Measurements from ENCODE around the gene IL18BP. TPM values are rescaled to one million over a fixed set of nuclear protein-coding genes. Genes with fewer than 3 reads are reported as not detected.

Gene IL18BP
- total RNA-seq, 1 experiment from 2014 or later, result 2.4 TPM

- DNase-seq (ENCODE audit: extremely low read depth, low read depth), result peak; percentile 69
Measured at GRCh38 chr11:72040491-72041363, 42.0 kb downstream of the IL18BP start.

GRCh38 chr11:72041364-72042063 is 42.8 kb downstream of the IL18BP start:
- DNase-seq (ENCODE audit: extremely low read depth, low read depth), result peak; percentile 33

GRCh38 chr11:72042064-72042745 is 43.5 kb downstream of the IL18BP start:
- DNase-seq (ENCODE audit: extremely low read depth, low read depth), result no peak

GRCh38 chr11:72045849-72046248 is 47.1 kb downstream of the IL18BP start:
- DNase-seq (ENCODE audit: extremely low read depth, low read depth), result no peak

GRCh38 chr11:72048766-72049460 is 50.2 kb downstream of the IL18BP start:
- no peak for DNase-seq (ENCODE audit: extremely low read depth, low read depth)

Small RNAs within 50 kb of the gene (small RNA-seq; reads per million reads assigned to genes)
- gene RNU6-72P, result 0 reads per million in 2 experiments

Other genes starting within 250 kb of the IL18BP start
- gene DEFB108B, start 165.7 kb upstream of the IL18BP start, total RNA-seq (2014; rRNA removed; shearing (Covaris generic)), result not detected in 2 replicates
- not detected in 2 replicates for gene DEFB131B, start 120.5 kb upstream of the IL18BP start, total RNA-seq (2014; rRNA removed; shearing (Covaris generic))
- 2.0 and 3.2 TPM in 2 replicates for gene XNDC1N, start 70.3 kb upstream of the IL18BP start, total RNA-seq (2014; rRNA removed; shearing (Covaris generic))
- 11.7 and 12.7 TPM in 2 replicates for gene RNF121, start 69.9 kb upstream of the IL18BP start, total RNA-seq (2014; rRNA removed; shearing (Covaris generic))
- 48.8 and 57.0 TPM in 2 replicates for gene NUMA1, start 81.6 kb downstream of the IL18BP start, total RNA-seq (2014; rRNA removed; shearing (Covaris generic))
- gene LRRC51, start 81.9 kb downstream of the IL18BP start, total RNA-seq (2014; rRNA removed; shearing (Covaris generic)), result 6.7 and 7.5 TPM in 2 replicates
- gene LAMTOR1, start 104.4 kb downstream of the IL18BP start, total RNA-seq (2014; rRNA removed; shearing (Covaris generic)), result 49.7 and 51.6 TPM in 2 replicates
- gene TOMT, start 107.0 kb downstream of the IL18BP start, total RNA-seq (2014; rRNA removed; shearing (Covaris generic)), result not detected in 2 replicates
- gene ANAPC15, start 113.8 kb downstream of the IL18BP start, total RNA-seq (2014; rRNA removed; shearing (Covaris generic)), result 30.9 and 37.6 TPM in 2 replicates
- gene FOLR3, start 136.8 kb downstream of the IL18BP start, total RNA-seq (2014; rRNA removed; shearing (Covaris generic)), result not detected in 2 replicates
- gene FOLR1, start 193.2 kb downstream of the IL18BP start, total RNA-seq (2014; rRNA removed; shearing (Covaris generic)), result not detected in 2 replicates
- not detected in 2 replicates for gene FOLR2, start 217.9 kb downstream of the IL18BP start, total RNA-seq (2014; rRNA removed; shearing (Covaris generic))
- gene INPPL1, start 225.9 kb downstream of the IL18BP start, total RNA-seq (2014; rRNA removed; shearing (Covaris generic)), result 49.1 and 55.6 TPM in 2 replicates
- gene PHOX2A, start 245.3 kb downstream of the IL18BP start, total RNA-seq (2014; rRNA removed; shearing (Covaris generic)), result not detected in 2 replicates